HG02610 (cell line): ENCODE data around the gene CPEB3.
"Not testable (repeated sequence)": the region's sequence is repeated elsewhere in the genome, so short reads cannot be mapped to it uniquely, and the experiment has no call there.

Experiments
- ATAC-seq: cut with Tn5 transposase; IDR thresholded peaks from one replicate; pipeline ENCODE4 v1.9.1; 2021; ENCODE audit warnings: mild to moderate bottlenecking, moderate library complexity; ENCODE audit not compliant: unreplicated experiment

CPEB3 gene

DNA sequence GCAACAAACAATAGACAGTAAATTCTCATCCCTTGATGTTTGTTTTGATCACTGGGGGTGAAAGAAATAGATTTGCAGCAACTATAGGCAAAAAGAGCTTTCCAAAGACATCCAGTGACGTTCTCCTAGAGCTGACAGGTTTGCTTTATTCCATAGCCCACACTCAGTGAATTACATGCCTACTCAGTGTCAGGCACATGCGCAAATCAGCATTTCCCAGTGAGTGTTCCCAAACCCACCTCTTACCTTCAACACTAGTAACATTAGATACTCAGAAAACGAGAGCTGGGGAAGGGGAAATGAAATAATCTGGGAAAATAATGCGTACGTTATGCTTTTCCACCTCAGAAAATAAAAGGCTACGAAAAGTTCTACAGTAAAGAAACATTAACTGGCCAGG lies 144.1 kb downstream of the CPEB3 start:
- no peak for ATAC-seq

DNA sequence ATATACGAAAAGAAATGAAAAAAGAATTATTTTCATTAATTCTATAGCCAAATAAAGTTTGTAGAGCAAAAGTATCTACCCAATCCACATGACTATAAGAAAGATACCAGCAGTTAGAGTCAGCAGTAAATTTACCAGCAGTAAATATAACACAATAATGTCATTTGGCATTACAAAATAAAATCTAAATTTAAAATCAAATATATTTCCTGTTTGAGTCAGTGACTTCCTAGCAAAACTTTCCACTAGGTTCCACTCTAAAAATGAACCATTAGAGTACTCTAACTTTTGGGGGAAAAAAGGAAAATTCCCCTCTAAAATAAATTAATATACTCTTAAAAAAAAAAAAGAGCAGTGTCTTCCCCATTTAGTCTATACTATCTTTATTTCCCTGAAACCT lies 144.8 kb downstream of the CPEB3 start:
- no peak for ATAC-seq

DNA sequence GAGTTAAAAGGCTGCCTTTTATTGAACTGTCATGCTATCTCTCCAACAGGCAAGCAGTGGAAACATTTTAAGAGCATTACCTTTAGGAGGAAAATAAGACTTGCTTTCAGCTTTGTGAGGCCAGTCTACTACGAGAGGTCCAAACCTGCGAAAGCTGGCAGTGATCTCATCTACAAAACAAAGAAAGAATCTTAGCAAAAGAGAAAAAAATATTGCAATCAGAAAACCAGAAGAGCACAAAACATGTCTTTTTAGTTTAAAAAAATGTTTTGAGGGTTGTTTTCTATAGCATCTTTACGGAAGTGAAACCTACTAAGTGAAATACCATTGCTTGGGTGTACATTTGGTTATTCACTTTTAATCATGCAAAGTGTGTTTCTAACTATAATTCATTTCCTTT lies 147.9 kb downstream of the CPEB3 start:
- peak; percentile 66 for ATAC-seq

DNA sequence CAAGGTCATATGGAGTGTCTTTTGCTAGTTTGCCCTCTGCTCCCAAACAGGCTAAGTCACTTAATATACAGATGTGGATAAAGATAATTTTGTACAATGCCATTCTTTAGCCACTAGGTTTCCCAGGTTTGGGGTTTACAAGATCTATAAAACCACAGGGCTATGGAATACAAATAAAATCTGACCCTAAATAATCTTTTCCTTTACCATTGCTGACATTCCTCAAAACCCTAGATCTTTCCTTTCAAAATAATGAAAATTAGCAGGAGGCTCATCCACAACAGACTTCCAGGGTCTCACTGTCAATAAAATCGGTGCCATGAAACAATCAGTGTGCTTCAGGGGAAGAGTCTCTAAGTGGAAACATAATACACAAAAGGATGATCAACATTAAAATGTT lies 148.4 kb downstream of the CPEB3 start:
- ATAC-seq, result no peak

- not testable (repeated sequence) for ATAC-seq
These were observed 149.7 kb downstream of the CPEB3 start for GRCh38 chr10:92141147-92141546.

- not testable (repeated sequence) for ATAC-seq
These were observed 156.8 kb downstream of the CPEB3 start for GRCh38 chr10:92134049-92134448.

- ATAC-seq, result no peak
These were observed 159.5 kb downstream of the CPEB3 start for GRCh38 chr10:92131275-92131820.

DNA sequence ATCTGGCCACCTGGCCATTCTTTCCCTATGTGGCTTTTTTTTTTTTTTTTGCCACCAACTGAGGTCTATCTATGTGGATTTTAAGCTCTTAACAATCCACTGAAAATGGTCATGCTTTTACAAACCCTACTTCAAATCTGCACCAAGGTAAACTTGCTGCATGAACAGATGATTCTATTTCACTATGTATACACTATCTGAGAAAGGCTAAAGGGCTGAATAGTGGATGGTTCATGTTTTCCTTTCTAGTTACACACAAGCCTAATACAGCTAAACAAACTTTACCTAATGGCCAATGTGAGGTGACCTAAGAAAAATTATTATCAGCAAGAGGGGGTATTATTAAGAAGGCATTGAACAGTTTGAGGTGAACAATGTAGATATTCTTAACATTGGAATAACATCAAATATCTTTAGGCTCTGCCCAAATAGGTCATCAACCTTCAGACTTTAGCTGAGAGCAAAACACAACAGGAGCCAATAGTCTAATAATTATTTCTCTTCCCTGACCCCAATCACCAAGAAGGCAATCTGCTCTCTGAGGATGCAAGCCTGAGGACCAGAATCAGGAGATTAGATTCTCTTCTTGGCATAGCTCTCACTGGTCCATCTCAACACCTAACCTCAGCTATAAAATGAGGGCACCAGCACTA lies 160.1 kb downstream of the CPEB3 start:
- no peak for ATAC-seq

DNA sequence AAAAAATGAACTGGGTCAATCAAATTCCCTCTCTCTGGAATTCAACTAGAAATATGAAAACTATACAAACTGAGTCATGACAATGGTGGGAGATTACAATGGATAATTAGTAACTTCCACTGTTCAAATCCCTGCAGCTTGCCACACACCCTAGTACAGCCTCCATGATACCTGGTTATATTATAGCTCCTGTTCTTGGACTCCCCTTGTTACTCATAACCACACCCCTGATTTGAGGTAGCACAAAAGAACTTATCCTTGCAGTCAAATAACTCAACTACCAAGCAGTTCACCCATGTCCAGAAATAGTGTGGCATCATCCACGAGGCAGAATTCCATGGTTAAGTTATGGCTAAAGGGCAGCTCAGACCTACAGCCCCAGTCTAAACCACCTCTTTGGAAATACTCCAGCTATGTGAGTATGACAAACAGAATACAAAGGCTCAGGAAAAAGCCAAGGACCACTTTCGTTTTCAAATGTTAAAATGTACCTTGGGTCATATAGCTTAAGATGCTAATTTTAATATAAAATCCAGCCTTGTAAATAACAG lies 164.7 kb downstream of the CPEB3 start:
- ATAC-seq, result no peak

GRCh38 chr10:92125144-92125543 lies 165.7 kb downstream of the CPEB3 start:
- ATAC-seq, result no peak

- ATAC-seq, result no peak
These were observed 166.2 kb downstream of the CPEB3 start for GRCh38 chr10:92124616-92125143.

DNA sequence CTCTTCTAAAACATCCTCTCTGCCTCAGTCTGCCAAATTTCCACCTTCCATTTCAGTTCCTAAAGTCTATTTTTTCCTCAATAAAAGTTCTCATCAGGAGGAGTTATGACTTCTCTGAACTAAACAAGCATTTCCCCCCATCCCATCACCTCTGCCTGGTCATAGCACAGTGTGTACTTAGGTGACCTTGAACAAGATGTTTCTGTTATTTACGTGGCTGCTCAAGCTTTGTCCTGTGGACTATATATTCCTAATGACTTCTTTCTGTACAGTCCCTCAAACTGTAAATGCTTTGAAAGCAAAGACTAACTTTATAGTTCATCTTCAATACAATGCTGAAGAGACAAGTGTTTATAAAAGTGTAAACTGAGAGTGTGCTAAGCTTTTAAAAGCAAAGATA lies 166.9 kb downstream of the CPEB3 start:
- no peak for ATAC-seq

GRCh38 chr10:92122941-92123450 lies 167.9 kb downstream of the CPEB3 start:
- no peak for ATAC-seq

GRCh38 chr10:92121686-92122492 lies 169.0 kb downstream of the CPEB3 start:
- no peak for ATAC-seq

DNA sequence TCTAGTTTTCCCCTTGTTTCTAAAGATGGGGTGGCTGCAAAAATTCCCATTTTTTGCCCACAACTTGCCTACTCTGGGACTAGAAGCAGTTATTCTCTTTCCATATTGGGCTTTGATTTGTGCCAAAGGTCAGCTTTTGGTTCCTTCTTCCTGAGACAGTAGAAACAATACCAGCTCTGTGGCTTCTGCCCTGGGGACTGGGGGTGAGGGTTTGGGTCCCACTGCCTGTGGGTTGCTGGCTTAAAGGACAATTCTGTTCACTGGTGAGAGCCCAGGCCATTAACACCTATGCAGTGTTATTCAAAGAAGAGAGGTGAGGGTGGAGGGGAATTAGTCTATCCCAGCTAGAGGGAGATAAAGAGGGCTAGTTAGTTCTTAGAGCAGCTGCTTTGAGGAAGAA lies 171.5 kb downstream of the CPEB3 start:
- ATAC-seq, result no peak

GRCh38 chr10:92114917-92115316 lies 176.0 kb downstream of the CPEB3 start:
- ATAC-seq, result not testable (repeated sequence)

DNA sequence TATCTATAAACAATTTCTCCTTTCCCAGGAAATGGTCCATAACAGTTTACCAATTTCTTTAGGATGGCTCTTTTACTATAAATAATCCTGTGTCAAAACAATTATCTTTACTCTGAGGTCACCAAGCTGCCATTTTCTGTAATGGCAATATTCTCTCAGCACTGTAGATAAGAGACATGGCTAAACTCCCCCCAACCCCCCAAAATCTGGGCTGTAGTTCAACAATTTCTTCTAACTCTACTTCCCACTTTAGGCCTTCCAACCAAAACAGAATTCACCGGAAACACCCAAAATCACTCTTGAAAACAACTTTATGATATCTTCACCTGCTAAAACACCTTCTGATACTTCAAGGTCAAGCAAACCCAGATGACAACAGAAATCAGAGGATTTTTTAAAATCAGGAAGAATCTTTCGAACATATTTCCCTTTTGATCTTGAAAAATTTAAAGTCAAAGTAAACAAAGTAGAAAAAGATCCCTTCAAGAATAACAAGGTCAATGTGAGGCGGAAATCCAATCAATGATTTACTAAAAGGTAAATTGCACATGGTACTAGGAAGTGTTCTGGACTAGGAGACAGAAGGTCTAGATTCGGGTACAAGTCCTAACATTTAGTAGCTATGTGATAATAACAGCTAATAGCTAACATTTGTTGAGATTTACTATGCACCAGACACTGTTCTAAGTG lies 176.8 kb downstream of the CPEB3 start:
- no peak for ATAC-seq

DNA sequence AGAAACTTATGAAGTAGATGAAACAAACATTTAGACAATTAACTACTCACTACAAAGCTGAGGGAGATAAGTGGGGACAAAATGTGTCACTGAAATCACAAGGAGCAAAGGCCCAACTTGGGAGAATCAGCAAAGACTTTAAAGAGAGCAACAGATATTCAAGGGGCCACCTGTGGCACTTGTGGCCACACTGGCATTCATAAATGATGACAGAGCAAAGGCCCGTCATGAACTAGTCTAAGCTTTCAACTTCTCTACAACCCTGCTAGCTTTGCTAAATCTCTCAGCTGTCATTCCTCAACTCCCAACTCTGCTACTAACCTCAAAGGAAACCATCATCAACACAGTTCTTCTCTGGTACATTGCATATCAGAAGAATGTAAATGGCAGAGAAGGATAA lies 178.4 kb downstream of the CPEB3 start:
- ATAC-seq, result no peak

DNA sequence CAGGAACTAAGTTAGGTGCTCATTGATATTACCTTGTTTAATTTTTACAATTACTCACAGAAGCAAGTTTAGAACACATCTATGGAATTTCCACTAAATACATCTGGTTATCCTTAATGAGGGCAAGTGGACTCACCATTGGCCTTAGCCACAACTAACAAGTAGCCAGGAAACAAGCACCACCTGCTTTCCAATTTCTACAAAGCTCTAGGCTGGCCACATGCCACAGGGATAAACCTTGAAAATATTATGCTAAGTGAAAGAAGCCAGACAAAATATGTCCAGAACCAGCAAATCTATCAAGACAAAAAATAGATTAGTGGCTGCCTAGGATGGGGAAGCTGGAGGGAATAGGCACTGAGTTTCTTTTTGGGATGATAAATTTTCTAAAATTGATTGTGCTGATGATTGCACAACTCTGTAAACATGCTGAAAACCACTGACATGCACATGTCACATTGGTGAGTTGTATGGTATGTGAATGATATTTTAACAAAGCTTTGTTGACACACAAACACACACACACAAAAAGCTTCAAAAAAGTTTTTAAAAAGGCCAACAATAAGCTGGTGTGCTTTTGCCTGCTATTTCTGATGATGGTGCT lies 179.4 kb downstream of the CPEB3 start:
- no peak for ATAC-seq

GRCh38 chr10:92110039-92110794 lies 180.7 kb downstream of the CPEB3 start:
- no peak for ATAC-seq
